ENCODE data around the gene PLEKHH2. TPM values are rescaled to one million over a fixed set of nuclear protein-coding genes. Genes with fewer than 3 reads are reported as not detected.
"Not testable (repeated sequence)": the region's sequence is repeated elsewhere in the genome, so short reads cannot be mapped to it uniquely, and the experiment has no call there.

Gene PLEKHH2
- polyA plus RNA-seq, 3 donors: 1.0 to 5.4 (median 3.2) TPM

DNA sequence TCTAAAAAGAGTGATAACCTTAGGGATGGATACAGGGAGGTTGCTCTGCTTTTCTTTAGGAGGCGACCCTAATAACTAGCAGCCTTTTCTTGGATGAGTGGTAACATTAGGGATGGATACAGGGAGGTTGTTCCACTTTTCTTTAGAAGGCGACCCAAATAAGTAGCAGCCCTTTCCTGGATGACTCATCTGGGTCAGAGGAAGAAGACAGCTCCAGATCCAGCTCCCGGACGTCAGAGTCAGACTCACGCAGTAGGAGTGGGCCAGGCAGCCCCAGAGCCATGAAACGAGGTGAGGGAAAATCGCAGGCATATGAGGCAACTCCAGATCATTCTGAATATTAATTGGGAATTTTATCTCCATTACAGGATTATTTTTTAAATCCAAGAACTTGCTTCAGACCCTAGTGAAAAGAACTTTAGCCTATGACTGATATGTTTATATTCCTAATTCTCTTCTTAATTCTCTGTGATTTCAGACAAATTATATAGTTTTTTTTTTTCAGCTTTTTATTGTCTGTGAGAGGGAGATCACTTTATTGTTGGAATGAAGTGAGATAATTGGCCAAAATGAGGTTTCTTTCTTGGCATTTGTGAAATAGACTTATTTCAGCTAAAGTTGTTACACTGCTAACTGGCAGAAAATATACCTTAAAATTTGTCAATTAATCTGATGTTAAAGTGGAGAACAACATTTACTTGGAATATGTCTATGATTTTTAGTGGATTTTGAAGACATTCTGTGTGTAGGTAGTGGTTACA is 70.4 kb downstream of the PLEKHH2 start:
- H3K27ac ChIP-seq (ENCODE audit: low read depth, low read length): no peak overlapping the region
- WGBS, 3 donors: 35 to 64% (median 43%) methylated on average over 7 of the region's 7 CpGs

DNA sequence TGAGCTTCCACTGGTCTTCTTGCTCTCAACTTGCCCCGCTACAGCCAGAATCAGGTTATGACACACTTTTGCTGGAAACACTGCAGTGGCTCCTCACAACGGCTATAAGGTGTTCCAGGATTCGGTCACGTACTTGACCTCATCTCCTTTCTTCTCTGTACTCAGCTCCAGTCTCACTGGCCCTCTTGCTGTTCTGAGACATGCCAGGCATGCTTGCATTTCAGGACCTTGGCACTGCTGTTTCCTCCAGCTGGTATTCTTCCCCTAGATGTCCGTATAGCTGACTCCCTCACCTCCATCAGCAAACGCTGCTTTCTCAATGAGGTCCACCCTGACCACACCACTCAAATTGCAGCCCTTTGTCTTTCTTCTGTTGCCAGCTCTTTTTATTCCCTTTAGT is 71.1 kb downstream of the PLEKHH2 start:
- WGBS, 3 donors: 76 to 90% (median 87%) methylated on average over 6 of the region's 6 CpGs
- no peak overlapping the region for H3K27ac ChIP-seq (ENCODE audit: low read depth, low read length)

DNA sequence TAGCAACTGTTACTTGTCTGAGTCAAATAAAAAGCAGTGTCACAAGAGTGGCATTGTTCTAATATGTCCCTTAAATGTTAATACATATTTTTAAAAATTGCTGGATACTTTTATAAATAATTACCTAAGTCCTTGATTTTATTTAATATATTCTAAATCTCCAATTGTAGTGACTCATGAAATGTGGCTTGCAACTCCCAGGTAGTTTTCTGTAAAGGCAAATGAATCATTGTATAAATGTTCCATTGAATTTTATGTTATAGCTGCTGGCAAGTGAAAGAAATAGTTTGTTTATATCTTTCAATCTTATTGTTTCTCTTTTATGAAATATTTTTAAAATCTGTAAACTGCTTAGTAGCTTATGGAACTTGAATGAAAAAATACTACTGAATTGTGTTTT is 71.8 kb downstream of the PLEKHH2 start:
- H3K27ac ChIP-seq (ENCODE audit: low read depth, low read length): no peak overlapping the region

DNA sequence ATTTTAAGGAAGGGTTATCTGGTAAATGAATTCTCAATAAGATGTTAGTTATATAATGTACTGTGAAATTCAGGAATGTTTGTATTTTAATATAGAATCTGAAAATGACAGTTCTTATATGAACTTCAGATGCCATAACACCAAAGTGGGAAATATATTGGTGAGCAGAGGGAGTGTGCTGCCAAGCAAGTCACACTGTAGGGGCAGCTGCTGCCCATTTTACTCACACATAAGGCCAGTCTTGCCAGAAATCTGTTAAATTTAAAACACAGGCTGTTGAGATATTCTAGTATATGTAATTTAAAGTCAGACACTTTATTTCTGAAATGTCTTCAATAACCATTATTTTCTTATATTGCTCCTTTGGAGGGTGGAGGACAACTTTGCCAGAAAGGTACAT is 73.8 kb downstream of the PLEKHH2 start:
- no peak overlapping the region for H3K27ac ChIP-seq (ENCODE audit: low read depth, low read length)

DNA sequence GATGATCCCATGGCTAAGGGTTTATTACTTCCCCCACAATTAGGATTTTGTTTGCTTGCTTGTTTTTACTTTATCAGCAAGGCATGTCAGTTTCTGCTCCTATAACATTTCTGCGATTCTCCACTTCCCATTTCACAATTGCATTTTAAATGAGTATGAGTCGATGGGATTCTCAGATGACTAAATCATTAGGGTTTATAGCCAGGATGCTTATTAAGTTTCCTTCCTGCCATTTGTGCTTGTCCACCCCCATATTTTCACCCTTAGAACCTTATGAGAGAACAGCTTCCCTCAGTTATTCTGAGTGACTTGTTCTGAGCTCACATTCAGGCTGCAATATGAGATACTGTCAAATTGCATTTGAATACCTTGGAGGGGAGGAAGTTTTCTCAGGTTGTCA is 77.1 kb downstream of the PLEKHH2 start:
- H3K27ac ChIP-seq (ENCODE audit: low read depth, low read length): no peak overlapping the region
- WGBS, 3 donors: 22 to 64% (median 31%) methylated on average over 2 of the region's 2 CpGs

DNA sequence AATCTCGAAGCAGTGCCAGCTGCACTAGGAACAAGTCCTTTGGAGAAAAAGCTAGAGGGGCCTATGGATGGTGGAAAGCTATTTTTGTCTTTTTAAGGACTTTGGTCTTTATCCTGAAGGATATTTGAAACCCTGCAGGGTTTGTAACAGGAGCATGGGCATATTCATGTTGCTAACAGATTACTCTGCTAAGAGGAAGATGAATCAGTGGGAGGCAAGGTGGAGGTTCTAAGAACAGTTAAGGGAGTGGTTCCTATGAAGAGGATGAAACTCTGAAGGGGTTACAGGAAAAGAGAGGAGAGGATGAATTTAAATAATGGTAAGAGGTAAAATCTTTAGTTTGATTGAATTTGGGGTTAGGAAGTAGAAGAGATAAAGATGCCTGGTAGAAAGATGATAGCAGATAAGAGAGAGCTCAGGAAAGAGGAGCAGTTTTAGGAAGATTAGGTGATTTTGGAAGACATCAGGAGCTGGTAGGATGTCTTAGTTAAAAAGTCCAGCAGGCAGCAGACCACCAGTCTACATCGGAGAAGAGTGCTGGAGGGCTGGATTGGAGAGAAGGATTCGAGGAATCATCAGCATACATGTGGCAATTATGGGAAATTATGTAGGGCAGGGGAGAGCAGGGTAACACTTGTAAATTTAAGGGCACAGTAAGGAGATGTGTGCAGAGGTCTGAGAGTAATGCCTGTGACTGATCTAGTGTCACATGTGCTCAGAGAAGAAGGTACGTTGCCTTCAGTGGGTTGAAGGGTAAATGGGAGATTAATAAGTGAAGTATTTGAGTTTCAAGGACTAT is 78.4 kb downstream of the PLEKHH2 start:
- WGBS, 3 donors: 76 to 92% (median 92%) methylated on average over 4 of the region's 4 CpGs
- no peak overlapping the region for H3K27ac ChIP-seq (ENCODE audit: low read depth, low read length)

DNA sequence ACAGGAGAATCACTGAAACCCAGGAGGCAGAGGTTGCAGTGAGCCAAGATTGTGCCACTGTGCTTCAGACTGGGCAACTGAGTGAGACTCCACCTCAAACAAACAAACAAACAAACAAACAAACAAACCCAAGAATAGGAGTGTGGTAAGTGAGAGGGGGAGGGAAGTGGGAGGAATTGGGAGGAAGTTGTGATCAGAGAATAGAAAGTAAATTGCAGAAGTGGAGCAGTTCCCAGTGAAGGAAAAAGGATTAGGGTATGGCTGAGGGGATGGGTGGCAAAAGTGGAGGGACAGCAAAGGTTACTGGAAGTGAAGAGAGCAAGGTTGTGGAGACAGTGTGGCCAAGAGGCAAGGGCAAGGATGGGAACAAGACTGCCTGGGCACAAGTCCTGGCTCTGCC is 80.3 kb downstream of the PLEKHH2 start:
- no peak overlapping the region for H3K27ac ChIP-seq (ENCODE audit: low read depth, low read length)

DNA sequence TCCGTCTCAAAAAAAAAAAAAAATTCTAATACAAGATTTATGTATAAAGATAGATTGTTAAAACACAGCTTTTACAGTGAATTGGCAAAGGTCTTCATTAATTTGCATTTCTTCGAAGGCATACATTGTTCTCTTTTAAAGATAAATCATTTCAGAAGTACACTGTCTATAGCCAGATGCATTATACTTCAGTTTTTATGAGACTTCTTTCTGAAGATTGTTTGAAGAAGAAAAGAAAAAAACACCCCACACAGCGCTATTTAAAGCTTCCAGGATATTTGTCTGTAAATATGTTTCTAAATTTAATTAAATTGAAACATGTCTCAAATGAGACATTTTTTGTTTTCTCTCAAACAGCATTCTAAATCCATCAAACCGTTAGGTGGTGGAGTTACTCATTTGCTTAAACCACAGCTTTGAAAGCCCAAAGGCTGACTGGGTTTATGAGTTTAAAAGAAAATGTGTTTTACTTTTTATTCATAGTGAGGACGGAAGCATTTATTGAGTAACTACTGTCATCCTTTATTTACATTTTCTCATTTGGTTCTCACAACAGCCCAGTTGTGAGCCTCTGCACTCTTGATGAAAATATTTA is 81.6 kb downstream of the PLEKHH2 start:
- no peak overlapping the region for H3K27ac ChIP-seq (ENCODE audit: low read depth, low read length)
- WGBS, 3 donors: 78 to 86% (median 84%) methylated on average over 5 of the region's 5 CpGs

DNA sequence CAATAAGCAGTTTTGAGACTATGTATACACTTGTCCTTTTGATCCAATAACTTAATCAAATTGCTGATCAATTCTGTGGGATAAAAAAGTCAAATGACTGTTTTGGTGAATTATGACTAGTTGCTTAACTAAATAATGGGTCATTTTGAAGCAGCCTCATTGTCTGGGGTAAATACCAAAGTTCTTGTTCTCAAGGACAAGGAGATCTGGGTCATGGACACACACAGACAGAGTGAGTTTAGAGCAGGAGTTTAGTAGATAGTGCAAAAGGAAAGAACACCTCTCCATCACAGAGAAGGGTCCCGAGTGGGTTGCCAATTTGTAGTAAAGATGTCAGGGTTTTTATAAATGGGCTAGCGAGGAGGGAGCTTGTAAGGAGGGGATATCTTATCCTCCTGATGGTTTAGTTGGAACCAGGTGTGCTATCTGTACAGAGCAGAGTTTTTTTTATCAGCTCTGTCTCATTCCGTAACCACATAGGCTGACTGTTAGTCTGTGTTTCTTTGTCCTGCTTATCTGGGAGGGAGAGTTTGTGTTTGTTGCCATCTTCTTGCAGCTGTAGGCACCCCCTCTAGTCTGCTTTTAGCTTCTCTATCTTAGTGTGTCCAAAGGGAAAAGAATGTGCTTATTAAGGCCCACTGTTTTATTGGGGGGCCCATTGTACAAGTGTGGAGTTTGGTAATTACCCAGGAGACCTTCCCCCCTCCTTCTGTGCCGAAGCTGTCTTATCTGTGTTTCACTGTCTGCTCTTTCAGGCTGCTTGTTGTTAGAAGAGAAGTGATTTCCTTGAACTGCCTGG is 87.9 kb downstream of the PLEKHH2 start:
- no peak overlapping the region for H3K27ac ChIP-seq (ENCODE audit: low read depth, low read length)
- 43 to 71% (median 71%) methylated on average over 4 of the region's 4 CpGs for whole genome bisulfite sequencing, 3 donors

DNA sequence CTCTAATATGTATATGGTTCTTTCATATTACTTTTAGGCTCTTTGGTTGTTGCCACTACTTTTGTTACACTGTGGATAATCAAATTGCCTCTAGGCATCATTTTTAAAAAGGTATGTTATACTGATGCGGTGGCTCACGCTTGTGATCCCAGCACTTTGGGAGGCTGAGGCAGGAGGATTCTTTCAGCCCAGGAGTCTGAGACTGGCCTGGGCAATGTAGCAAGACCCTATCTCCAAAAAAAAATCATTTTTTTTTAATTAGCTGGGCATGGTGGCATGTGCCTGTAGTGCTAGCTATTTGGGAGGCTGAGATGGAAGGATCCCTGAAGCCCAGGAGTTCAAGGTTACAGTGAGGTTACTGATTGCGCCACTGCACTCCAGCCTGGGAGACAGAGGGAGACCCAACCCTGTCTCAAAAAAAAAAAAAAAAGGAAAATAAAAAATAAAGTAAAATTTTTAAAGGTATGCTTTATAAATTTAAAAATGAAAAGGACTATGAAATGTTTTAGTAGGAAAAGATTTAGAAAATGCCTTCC is 88.7 kb downstream of the PLEKHH2 start:
- no peak overlapping the region for H3K27ac ChIP-seq (ENCODE audit: low read depth, low read length)
- 95 to 98% (median 97%) methylated on average over 3 of the region's 3 CpGs for WGBS, 3 donors

DNA sequence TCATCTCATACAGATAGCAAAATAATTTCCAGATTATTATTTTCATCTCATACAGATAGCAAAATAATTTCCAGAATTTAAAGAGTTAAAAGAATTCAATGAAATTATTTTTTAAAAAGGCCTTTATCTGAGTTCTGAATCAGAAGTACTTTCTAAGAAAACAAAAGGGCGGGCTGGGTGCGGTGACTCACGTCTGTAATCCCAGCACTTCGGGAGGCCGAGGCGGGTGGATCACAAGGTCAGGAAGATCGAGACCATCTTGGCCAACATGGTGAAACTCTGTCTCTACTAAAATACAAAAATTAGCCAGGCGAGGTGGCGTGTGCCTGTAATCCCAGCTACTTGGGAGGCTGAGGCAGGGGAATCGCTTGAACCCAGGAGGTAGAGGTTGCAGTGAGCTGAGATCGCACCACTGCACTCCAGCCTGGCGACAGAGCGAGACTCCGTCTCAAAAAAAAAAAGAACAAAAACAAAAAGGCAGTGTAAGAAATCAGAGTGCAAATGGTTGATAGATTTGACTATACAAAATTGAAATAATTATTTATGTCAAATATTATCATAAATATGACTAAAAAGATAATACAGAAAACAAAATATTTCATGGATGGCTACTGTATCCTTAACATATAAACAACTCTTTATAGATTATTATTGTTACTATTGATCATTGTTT is 90.0 kb downstream of the PLEKHH2 start:
- WGBS, 3 donors: 77 to 85% (median 77%) methylated on average over 11 to 14 of the region's 14 CpGs
- H3K27ac ChIP-seq (ENCODE audit: low read depth, low read length): not testable (repeated sequence)

DNA sequence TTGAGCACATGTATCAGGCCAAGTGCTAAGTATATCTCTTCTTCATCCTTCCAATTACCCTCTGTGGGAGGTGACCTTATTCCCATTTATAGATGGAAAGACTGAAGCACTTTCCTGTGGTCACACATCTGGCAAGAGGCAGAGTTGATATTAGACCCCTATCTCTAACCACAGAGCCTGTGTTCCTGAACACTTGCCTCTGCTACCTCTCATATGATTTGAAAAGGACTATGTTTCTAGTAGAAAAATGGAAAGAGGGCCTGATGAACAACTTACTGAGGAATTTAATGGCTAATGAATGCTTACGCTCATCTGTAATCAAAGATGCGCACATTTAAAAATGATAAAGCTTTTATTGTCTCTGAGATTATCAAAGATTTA is 90.6 kb downstream of the PLEKHH2 start:
- no peak overlapping the region for H3K27ac ChIP-seq (ENCODE audit: low read depth, low read length)
- WGBS, 3 donors: 98 to 99% (median 99%) methylated on average over 2 of the region's 2 CpGs

DNA sequence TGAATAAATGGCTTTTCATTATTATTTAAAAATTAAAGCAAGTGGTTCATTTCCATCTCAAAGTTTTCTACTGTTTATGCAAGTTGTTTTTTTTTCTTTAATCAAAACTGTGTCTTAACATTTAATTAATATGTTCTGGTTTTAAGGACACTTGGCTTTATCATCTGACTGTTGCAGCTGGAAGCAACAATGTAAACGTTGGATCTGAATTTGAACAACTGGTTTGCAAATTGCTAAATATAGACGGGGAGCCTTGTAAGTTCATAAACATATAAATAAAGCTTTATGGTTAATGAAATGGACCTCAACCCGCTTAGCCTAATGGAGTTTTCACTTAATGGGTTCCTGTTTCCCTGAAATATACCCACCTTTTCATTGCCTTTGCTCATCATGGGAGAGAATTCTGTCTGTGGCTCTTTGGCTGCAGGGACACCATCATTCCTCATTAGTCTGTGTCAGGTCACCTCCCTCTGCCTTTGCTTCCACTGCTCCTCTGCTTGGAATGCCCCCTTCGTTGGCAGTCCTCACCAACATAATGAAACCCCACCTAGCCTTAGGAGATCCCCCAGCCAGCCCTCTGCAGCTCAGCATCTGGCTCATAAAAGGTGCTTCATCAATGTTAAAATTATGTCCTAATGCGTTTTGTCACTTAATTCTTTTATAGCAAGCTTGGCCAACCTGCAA is 92.6 kb downstream of the PLEKHH2 start:
- H3K27ac ChIP-seq (ENCODE audit: low read depth, low read length): no peak overlapping the region
- 57 to 72% (median 66%) methylated on average over 5 of the region's 5 CpGs for WGBS, 3 donors

DNA sequence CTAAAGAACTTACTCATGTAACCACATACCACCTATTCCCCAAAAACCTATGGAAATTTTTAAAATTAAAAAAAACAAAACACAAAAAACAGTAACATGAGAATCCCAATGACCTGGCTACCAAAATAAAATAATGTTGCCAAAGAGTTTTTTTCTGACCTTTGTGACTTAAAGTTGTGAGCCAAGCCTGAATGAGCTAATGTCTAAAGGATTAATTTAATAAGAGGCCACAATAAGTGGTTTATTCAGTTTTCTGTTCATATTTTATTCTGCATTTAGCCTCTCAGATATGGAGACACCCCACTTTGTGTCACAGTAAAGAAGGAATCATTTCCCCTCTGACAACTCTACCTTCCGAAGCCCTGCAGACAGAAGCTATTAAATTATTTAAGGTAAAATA is 94.2 kb downstream of the PLEKHH2 start:
- WGBS, 3 donors: 85 to 90% (median 88%) methylated on average over 1 of the region's 1 CpG
- H3K27ac ChIP-seq (ENCODE audit: low read depth, low read length): no peak overlapping the region

DNA sequence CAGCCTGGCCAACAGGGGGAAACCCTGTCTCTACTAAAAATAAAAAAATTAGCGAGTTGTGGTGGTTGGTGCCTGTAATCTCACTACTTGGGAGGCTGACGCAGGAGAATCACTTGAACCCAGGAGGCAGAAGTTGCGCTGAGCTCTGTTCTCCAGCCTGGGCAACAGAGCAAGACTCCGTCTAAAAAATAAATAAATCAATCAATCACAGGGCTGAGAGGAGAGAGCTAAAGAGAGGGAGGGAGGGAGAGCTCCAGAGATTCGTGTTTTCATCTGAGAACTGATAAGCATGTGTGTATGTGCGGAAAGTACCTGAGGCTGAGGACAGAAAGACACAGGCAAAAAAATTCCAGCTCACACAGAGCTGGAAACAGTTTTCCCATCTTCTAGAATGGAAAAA is 99.6 kb downstream of the PLEKHH2 start:
- 66 to 88% (median 85%) methylated on average over 6 of the region's 6 CpGs for WGBS, 3 donors
- H3K27ac ChIP-seq (ENCODE audit: low read depth, low read length): no peak overlapping the region

DNA sequence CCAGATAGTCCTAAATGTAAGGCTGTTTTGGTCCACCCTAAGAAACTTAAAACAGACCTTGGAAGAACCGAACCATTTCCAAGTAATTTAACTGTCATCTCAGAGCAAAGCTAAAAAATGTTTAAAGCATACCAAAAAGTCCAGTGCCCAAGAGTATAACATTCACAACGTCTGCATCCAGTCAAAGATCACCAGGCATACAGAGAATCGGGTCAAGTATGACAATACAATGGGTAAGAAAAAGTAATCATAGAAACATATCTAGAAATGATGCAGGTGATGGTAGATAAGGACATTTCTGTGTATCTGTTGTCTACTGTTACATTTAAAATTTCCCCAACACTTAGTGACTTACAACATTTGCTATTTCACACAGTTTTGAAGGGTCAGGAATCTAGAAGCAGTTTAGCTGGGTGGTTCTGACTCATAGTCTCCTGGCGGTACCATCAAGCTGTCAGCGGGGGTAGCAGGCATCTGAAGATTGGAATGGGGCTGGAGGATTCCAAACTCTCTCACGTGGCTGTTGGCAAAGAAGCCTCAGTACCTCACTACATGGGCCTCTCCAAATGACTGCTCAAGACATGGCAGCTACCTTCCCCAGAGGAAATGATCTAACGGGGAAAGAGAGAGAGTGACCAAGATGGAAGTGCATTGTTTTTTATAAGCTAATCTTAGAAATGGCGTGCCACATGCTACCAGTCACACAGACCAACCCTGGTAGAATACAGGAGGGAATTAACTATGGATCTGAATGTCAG is 100.2 kb downstream of the PLEKHH2 start:
- WGBS, 3 donors: 69 to 81% (median 72%) methylated on average over 8 of the region's 8 CpGs
- H3K27ac ChIP-seq (ENCODE audit: low read depth, low read length): no peak overlapping the region

DNA sequence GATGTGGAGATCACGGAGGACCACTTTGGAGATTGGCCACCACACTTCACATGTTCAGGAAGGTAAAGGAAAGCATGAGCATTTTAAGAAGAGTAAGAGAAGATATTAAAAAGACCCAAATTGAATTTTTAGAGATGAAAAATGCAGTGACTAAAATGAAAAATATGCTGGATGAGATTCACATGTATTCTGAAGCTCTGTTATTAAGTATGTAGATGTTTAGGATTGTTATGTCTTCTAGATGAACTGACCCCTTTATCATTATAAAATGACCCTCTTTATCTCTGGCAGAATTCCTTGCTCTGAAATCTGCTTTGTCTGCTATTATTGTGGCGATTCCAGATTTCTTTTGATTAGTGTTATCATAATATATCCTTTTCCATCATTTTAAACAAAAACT is 100.8 kb downstream of the PLEKHH2 start:
- no peak overlapping the region for H3K27ac ChIP-seq (ENCODE audit: low read depth, low read length)
- 68 to 81% (median 77%) methylated on average over 2 of the region's 2 CpGs for WGBS, 3 donors
